Mucosa of descending colon (tissue), 3 donors: ENCODE measurements around the gene ALDH1A2. TPM values are rescaled to one million over a fixed set of nuclear protein-coding genes. Genes with fewer than 3 reads are reported as not detected.

ENCODE experiments used
- ATAC-seq: fragments of 200-7000 bp; cut with Tn5 transposase; one replicate; pipeline ENCODE4 v1.9.1; 2020; ENCODE audit warnings: mild to moderate bottlenecking, moderate library complexity
- DNase-seq, 3 donors: peaks; one replicate each; pipeline ENCODE4 v3.0.0-alpha.2; 2020
- H3K36me3 ChIP-seq: fragments of 200-600 bp; one replicate; pipeline ENCODE4 v1.8.0; 2021; ENCODE audit warnings: low read depth, mild to moderate bottlenecking
- H3K4me1 ChIP-seq: fragments of 200-600 bp; one replicate; pipeline ENCODE4 v1.8.0; 2021; ENCODE audit warnings: low read depth, mild to moderate bottlenecking
- H3K4me3 ChIP-seq: fragments of 200-600 bp; one replicate; pipeline ENCODE4 v1.8.0; 2021; ENCODE audit warnings: mild to moderate bottlenecking
- H3K9me3 ChIP-seq: fragments of 200-600 bp; one replicate; pipeline ENCODE4 v1.8.0; 2021; ENCODE audit warnings: mild to moderate bottlenecking
- CTCF ChIP-seq: fragments of 200-600 bp; IDR thresholded peaks from one replicate; pipeline ENCODE4 v1.8.0; 2022; ENCODE audit warnings: antibody characterized with exemption, mild to moderate bottlenecking
- intact Hi-C, 2 donors: fragments of 100-400 bp; cut with DNase I in 1 of 2; cut with micrococcal nuclease in 1 of 2; formaldehyde crosslinking; loops; one replicate each; pipeline versions ENCODE4 v1.11.0 to v1.11.1; 2022; cut with DNase I, micrococcal nuclease
- total RNA-seq, 3 donors: library from RNA; stranded (reverse); fragmentation: NEBNext Ultra II Directional in 2 of 3; extraction: Animal tissue kit (Norgen Biotek cat#: 25700) in 2 of 3; gene quantifications; one replicate each; pipeline versions ENCODE4 v1.2.1 to v1.2.4, GENCODE V29; 2021 to 2023
- donor health status: DM: no; HTN: no; CAD: no; lungs with moderate emphysema.
- donor health status: DM: no; HTN: no; CAD: no.
- donor health status: DM: no; HTN: yes; CAD: no.

The ALDH1A2 gene
- total RNA-seq, 3 donors from 2014 or later = 0.55 to 8.6 (median 4.3) TPM

GRCh38 chr15:58066042-58066867 lies 744 bp upstream of the ALDH1A2 start:
- intact Hi-C loops = loop anchor here (5.0 kb wide), 2 partner anchors 199 to 204 kb away; no protein-coding TSS in a partner anchor
- peak; percentile 80 for TF ChIP-seq CTCF
- peak; percentile 98 for ATAC-seq
- Histone ChIP-seq H3K4me1 (peaks cover 15% of the 10 kb centered on the region), H3K36me3 (peaks cover 3% of the 10 kb centered on the region), H3K9me3 (no peaks in the 10 kb centered on the region), H3K4me3 (no peak overlapping the region)
- peak; percentile 65 to 82 (median 72) for DNase-seq

GRCh38 chr15:58064980-58065444 lies 499 bp downstream of the ALDH1A2 start:
- intact Hi-C loops = loop anchor here (5.0 kb wide), 2 partner anchors 198 to 203 kb away; no protein-coding TSS in a partner anchor
- peaks cover 3% of the 10 kb centered on the region for H3K36me3 ChIP-seq
- H3K9me3 ChIP-seq = no peaks in the 10 kb centered on the region
- no peak overlapping the region for H3K4me3 ChIP-seq
- DNase-seq (peak in 2 of 3 donors; percentile 28 to 43), ATAC-seq (no peak)
- peaks cover 15% of the 10 kb centered on the region for H3K4me1 ChIP-seq
- no peak for TF ChIP-seq CTCF

- ATAC-seq = no peak
Observed at GRCh38 chr15:58064082-58064979, 1.2 kb downstream of the ALDH1A2 start.

GRCh38 chr15:58063614-58064013 lies 1.9 kb downstream of the ALDH1A2 start:
- ATAC-seq = no peak
- peaks cover 15% of the 10 kb centered on the region for H3K4me1 ChIP-seq
- H3K36me3 ChIP-seq = peaks cover 3% of the 10 kb centered on the region
- no peak for TF ChIP-seq CTCF
- intact Hi-C loops = no loop called here
- H3K4me3 ChIP-seq = no peak overlapping the region
- H3K9me3 ChIP-seq = no peaks in the 10 kb centered on the region
- no peak for DNase-seq

More at GRCh38 chr15:58064082-58064979, 1.2 kb downstream of the ALDH1A2 start:
- Histone ChIP-seq H3K4me1 (peaks cover 15% of the 10 kb centered on the region), H3K9me3 (no peaks in the 10 kb centered on the region), H3K4me3 (no peak overlapping the region), H3K36me3 (peaks cover 3% of the 10 kb centered on the region)
- TF ChIP-seq CTCF = no peak
- no peak for DNase-seq
- intact Hi-C loops = no loop called here

GRCh38 chr15:58062983-58063382 lies 2.5 kb downstream of the ALDH1A2 start:
- peaks cover 15% of the 10 kb centered on the region for H3K4me1 ChIP-seq
- DNase-seq = no peak
- intact Hi-C loops = no loop called here

More at GRCh38 chr15:58062983-58063382, 2.5 kb downstream of the ALDH1A2 start:
- Histone ChIP-seq H3K36me3 (peaks cover 3% of the 10 kb centered on the region), H3K4me3 (no peak overlapping the region), H3K9me3 (no peaks in the 10 kb centered on the region)
- TF ChIP-seq CTCF = no peak
- no peak for ATAC-seq
